Pancreas (tissue), 10 donors: ENCODE data around the gene CCDC28A. TPM values are rescaled to one million over a fixed set of nuclear protein-coding genes. Genes with fewer than 3 reads are reported as not detected.

Experiments used
- ATAC-seq, 4 donors: fragments of 200-7000 bp; cut with Tn5 transposase; one replicate each; pipeline versions ENCODE4 v1.8.0 to v1.9.1; 2020; ENCODE audit warnings: mild to moderate bottlenecking in 4 of 4, moderate library complexity in 4 of 4
- DNase-seq, 6 donors: peaks; one replicate each; pipeline ENCODE4 v3.0.0-alpha.2; 2020
- FAIRE-seq: peaks from 2 replicates; lab custom pipeline; 2012; peaks lifted over from hg19 to GRCh38; lab: Jason Lieb, UNC
- H3K27ac ChIP-seq, 4 donors: fragments of 200-600 bp; sonication (generic); 1 replicate in 3 of 4; 2 replicates in 1 of 4; pipeline versions ENCODE4 v1.5.0 to v1.8.0; 2020
- H3K27me3 ChIP-seq, 4 donors: fragments of 200-600 bp; one replicate each; pipeline ENCODE4 v1.8.0; 2021
- H3K36me3 ChIP-seq, 3 donors: fragments of 200-600 bp; sonication (generic) in 1 of 3; one replicate each; pipeline versions ENCODE4 v1.5.0 to v1.8.0; 2020 to 2021
- H3K4me1 ChIP-seq, 3 donors: fragments of 200-600 bp; one replicate each; pipeline ENCODE4 v1.8.0; 2021
- H3K4me3 ChIP-seq, 4 donors: fragments of 200-600 bp; sonication (generic) in 2 of 4; one replicate each; pipeline versions ENCODE4 v1.5.0 to v1.8.0; 2020 to 2021
- H3K9me3 ChIP-seq, 4 donors: fragments of 200-600 bp; one replicate each; pipeline ENCODE4 v1.8.0; 2021
- WGBS, 2 donors: extraction: QIAGEN DNeasy Blood & Tissue Kit; methylation state at CpG; one replicate each; pipeline ENCODE4 v1.1.7; 2013; 5-methylcytosine and 5-hydroxymethylcytosine counted together
- intact Hi-C, 3 donors: fragments of 100-400 bp; cut with DNase I; formaldehyde crosslinking; loops; one replicate each; pipeline versions ENCODE4 v1.11.1 to v1.14.2; 2022
- polyA plus RNA-seq, 2 donors: library from polyadenylated mRNA; stranded (reverse); fragments of 200-250 nt; gene quantifications; one replicate each; pipeline ENCODE4 v1.2.3, GENCODE V29; 2013
- total RNA-seq, 6 donors: library from RNA; stranded (reverse); fragmentation: NEBNext Ultra II Directional in 4 of 6; extraction: Animal tissue kit (Norgen Biotek cat#: 25700) in 4 of 6; gene quantifications; one replicate each; pipeline versions ENCODE4 v1.2.1 to v1.2.4, GENCODE V29; 2021 to 2023
- TF ChIP-seq, protein P1 (sequence below), 4 donors: fragments of 200-600 bp; sonication (generic) in 3 of 4; IDR thresholded peaks; one replicate each; pipeline versions ENCODE4 v1.5.0 to v1.8.0; 2021; ENCODE audit warnings: antibody characterized with exemption in 4 of 4
- donor health status: healthy with polysubstance abuse.
- donor health status: DM: no; HTN: no; CAD: no; lungs with moderate emphysema.
- donor health status: DM: no; HTN: no; CAD: no.
- donor health status: control.
- donor health status: control.
- donor health status: Bipolar disorder and iron deficiency.
- donor health status: DM: yes; HTN: yes; CAD: no.
- donor health status: DM: no; HTN: no; CAD: no.
- donor health status: DM: no; HTN: no; CAD: no.
- donor health status: DM: yes; HTN: yes; CAD: no.

CCDC28A gene
- total and polyA plus RNA-seq, 8 donors = 11.3 to 21.3 (median 12.8) TPM

DNA sequence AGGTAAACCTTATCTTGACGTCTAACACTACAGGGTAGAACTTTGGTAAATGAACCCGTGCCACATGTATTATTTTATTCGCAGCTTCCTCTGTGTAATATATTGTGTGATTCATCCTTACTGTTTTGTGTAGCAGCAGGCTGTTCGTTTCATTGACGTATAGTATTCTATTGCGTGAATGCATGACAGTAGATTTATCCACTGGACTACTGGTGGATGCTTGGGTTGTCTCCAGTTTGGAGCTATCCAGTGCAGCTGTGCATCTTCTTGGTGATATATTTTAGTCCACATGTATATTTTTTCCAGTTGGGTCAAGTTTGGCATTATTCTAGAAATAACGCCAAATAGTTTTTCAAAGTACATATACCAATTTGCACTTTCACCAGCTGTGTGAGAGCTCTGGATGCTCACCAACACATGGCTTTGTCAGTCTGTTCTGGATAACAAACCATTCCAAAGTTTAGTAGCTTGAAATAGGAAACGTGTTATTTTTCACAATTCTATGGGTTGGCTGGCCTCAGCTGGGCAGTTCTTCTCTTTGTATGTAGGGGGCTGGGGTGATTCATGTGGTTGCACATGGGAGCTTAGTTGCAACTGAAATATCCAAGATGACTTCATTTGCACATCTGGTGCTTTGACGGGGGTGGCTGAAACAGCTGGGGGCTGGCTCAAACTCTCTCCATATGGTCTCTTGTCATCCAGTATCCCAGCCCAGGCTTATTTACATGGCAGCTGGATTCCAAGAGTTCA, 31.6 kb downstream of the CCDC28A start:
- intact Hi-C loops = no loop called here
- FAIRE-seq (no peak), ATAC-seq (no peak), DNase-seq (no peak)
- Histone ChIP-seq H3K36me3 (no peaks in the 10 kb centered on the region), H3K27ac (no peak overlapping the region), H3K4me3 (no peak overlapping the region), H3K4me1 (no peaks in the 10 kb centered on the region), H3K9me3 (no peaks in the 10 kb centered on the region), H3K27me3 (no peaks in the 10 kb centered on the region)
- 73 to 83% methylated on average over 9 of the region's 9 CpGs for WGBS, 2 donors
- TF ChIP-seq, protein P1, sequence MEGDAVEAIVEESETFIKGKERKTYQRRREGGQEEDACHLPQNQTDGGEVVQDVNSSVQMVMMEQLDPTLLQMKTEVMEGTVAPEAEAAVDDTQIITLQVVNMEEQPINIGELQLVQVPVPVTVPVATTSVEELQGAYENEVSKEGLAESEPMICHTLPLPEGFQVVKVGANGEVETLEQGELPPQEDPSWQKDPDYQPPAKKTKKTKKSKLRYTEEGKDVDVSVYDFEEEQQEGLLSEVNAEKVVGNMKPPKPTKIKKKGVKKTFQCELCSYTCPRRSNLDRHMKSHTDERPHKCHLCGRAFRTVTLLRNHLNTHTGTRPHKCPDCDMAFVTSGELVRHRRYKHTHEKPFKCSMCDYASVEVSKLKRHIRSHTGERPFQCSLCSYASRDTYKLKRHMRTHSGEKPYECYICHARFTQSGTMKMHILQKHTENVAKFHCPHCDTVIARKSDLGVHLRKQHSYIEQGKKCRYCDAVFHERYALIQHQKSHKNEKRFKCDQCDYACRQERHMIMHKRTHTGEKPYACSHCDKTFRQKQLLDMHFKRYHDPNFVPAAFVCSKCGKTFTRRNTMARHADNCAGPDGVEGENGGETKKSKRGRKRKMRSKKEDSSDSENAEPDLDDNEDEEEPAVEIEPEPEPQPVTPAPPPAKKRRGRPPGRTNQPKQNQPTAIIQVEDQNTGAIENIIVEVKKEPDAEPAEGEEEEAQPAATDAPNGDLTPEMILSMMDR (IDR thresholded peaks at IDR 0.05) = no peak

DNA sequence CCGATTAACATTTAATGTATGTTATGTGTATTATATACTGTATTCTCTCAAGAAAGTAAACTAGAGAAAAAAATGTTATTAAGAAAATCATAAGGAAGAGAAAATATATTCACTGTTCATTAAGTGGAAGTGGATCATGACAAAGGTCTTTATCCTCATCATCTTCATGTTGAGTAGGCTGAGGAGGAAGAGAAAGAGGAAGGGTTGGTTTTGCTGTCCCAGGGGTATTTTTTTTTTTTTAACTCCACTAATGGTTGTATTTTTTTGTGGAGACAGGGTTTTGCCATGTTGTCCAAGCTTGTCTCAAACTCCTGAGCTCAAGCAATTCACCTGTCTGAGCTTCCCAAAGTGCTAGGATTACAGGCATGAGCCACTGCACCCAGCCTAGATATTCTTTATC, 33.3 kb downstream of the CCDC28A start:
- Histone ChIP-seq H3K27me3 (no peaks in the 10 kb centered on the region), H3K4me1 (no peaks in the 10 kb centered on the region), H3K4me3 (no peak overlapping the region), H3K9me3 (no peaks in the 10 kb centered on the region), H3K27ac (no peak overlapping the region), H3K36me3 (no peaks in the 10 kb centered on the region)
- intact Hi-C loops = no loop called here
- ATAC-seq = no peak
- no peak for DNase-seq
- 56 to 62% methylated on average over 1 of the region's 1 CpG for WGBS, 2 donors
- no peak for FAIRE-seq
- TF ChIP-seq, protein P1 (IDR thresholded peaks at IDR 0.05) = no peak

DNA sequence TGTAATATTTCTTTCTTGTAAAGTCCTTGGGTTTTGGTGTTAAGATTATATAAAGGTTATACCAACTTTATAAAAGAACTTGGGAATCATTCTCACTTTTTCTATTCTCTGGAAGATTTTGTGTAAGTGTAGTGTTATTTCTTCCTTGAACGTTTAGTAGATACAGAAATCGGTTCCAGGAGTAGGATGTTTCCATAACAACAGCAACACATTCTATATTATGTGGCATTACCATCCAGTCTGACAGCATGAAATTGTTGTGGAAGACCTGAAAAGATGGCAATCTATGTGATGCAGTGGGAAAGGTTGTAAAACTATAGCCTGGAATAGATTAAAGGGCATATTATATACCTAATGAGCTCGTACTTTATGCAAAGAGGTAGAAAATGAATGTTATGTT, 36.1 kb downstream of the CCDC28A start:
- intact Hi-C loops = loop anchor here in 1 of 3 donors (10.0 kb wide), 1 partner anchor 555 kb away; no protein-coding TSS in a partner anchor
- ATAC-seq (no peak), FAIRE-seq (no peak), DNase-seq (no peak)
- H3K36me3 ChIP-seq = no peaks in the 10 kb centered on the region
- H3K9me3 ChIP-seq = no peaks in the 10 kb centered on the region
- no peaks in the 10 kb centered on the region for H3K4me1 ChIP-seq
- TF ChIP-seq, protein P1 (IDR thresholded peaks at IDR 0.05) = no peak
- no peaks in the 10 kb centered on the region for H3K27me3 ChIP-seq
- 69 to 79% methylated on average over 3 of the region's 3 CpGs for WGBS, 2 donors
- no peak overlapping the region for H3K4me3 ChIP-seq
- H3K27ac ChIP-seq = no peak overlapping the region

- H3K4me3 ChIP-seq = no peak overlapping the region
- no peak overlapping the region for H3K27ac ChIP-seq
- WGBS, 2 donors = 64 to 75% methylated on average over 3 of the region's 3 CpGs
- peak in 2 of 4 donors; percentile 20 to 45 for ATAC-seq
- no peaks in the 10 kb centered on the region for H3K36me3 ChIP-seq
- H3K9me3 ChIP-seq = no peaks in the 10 kb centered on the region
- H3K4me1 ChIP-seq = no peaks in the 10 kb centered on the region
- H3K27me3 ChIP-seq = no peaks in the 10 kb centered on the region
- no peak for DNase-seq
- FAIRE-seq = no peak
- TF ChIP-seq, protein P1 (IDR thresholded peaks at IDR 0.05) = no peak
- intact Hi-C loops = loop anchor here in 1 of 3 donors (10.0 kb wide), 1 partner anchor 553 kb away; no protein-coding TSS in a partner anchor
Measured at GRCh38 chr6:138811866-138812265, 38.3 kb downstream of the CCDC28A start.
